ENCODE data around the gene ADCK1.

ADCK1 gene

GRCh38 chr14:77964586-77964985 is 164.7 kb downstream of the ADCK1 start:
- Histone ChIP-seq H3K27ac (ENCODE audit: insufficient read depth in 1 of 2, low read depth in 1 of 2, low read length in 2 of 2, poor library complexity in 1 of 2, severe bottlenecking in 2 of 2) (no peak overlapping the region), H3K9me3 (ENCODE audit: control extremely low read depth in 1 of 5, control insufficient read depth in 4 of 5, insufficient read depth in 2 of 5, low read depth in 1 of 5, low read length in 4 of 5) (no peaks in the 10 kb centered on the region), H3K27me3 (replicated peaks in 2 of 5; ENCODE audit: control insufficient read depth in 4 of 5, insufficient read depth in 5 of 5, low read length in 4 of 5) (peaks cover 0 to 1% (median 0%) of the 10 kb centered on the region in 5 experiments), H3K36me3 (ENCODE audit: control insufficient read depth in 4 of 4, insufficient read depth in 4 of 4, low read length in 3 of 4) (no peaks in the 10 kb centered on the region), H3K4me3 (ENCODE audit: control insufficient read depth in 1 of 7, extremely low read depth in 1 of 7, insufficient read depth in 4 of 7, low read depth in 2 of 7, low read length in 6 of 7) (no peak overlapping the region), H3K4me1 (ENCODE audit: control extremely low read depth in 1 of 4, control insufficient read depth in 4 of 4, insufficient read depth in 4 of 4, low read length in 3 of 4) (peaks cover 0 to 10% (median 8%) of the 10 kb centered on the region in 4 experiments)
- ChIA-PET POLR2A (no interaction called here), CTCF (interaction anchor here (1.0 kb wide), 1 partner anchor 14 kb away, joined by 3 read pairs; no protein-coding TSS in a partner anchor)
- DNase-seq, result peak; percentile 31 to 87 (median 77)
- 100% methylated on average over 2 of the region's 3 CpGs for WGBS (ENCODE audit: insufficient coverage)

GRCh38 chr14:77965050-77965449 is 165.1 kb downstream of the ADCK1 start:
- 100% methylated on average over 3 of the region's 4 CpGs for WGBS (ENCODE audit: insufficient coverage)
- Histone ChIP-seq H3K9me3 (ENCODE audit: control extremely low read depth in 1 of 5, control insufficient read depth in 4 of 5, insufficient read depth in 2 of 5, low read depth in 1 of 5, low read length in 4 of 5) (no peaks in the 10 kb centered on the region), H3K27ac (ENCODE audit: insufficient read depth in 1 of 2, low read depth in 1 of 2, low read length in 2 of 2, poor library complexity in 1 of 2, severe bottlenecking in 2 of 2) (no peak overlapping the region), H3K36me3 (ENCODE audit: control insufficient read depth in 4 of 4, insufficient read depth in 4 of 4, low read length in 3 of 4) (no peaks in the 10 kb centered on the region), H3K4me3 (ENCODE audit: control insufficient read depth in 1 of 7, extremely low read depth in 1 of 7, insufficient read depth in 4 of 7, low read depth in 2 of 7, low read length in 6 of 7) (no peak overlapping the region), H3K4me1 (ENCODE audit: control extremely low read depth in 1 of 4, control insufficient read depth in 4 of 4, insufficient read depth in 4 of 4, low read length in 3 of 4) (peaks cover 0 to 10% (median 8%) of the 10 kb centered on the region in 4 experiments), H3K27me3 (replicated peaks in 2 of 5; ENCODE audit: control insufficient read depth in 4 of 5, insufficient read depth in 5 of 5, low read length in 4 of 5) (peaks cover 0 to 1% (median 0%) of the 10 kb centered on the region in 5 experiments)
- DNase-seq, result no peak
- CTCF ChIA-PET, result interaction anchor here (1.0 kb wide), 1 partner anchor 13 kb away, joined by 3 read pairs; no protein-coding TSS in a partner anchor
- POLR2A ChIA-PET, result no interaction called here

GRCh38 chr14:77965919-77966435 is 166.1 kb downstream of the ADCK1 start:
- WGBS (ENCODE audit: insufficient coverage), result 0% methylated on average over 28 of the region's 35 CpGs
- Histone ChIP-seq H3K9me3 (ENCODE audit: control extremely low read depth in 1 of 5, control insufficient read depth in 4 of 5, insufficient read depth in 2 of 5, low read depth in 1 of 5, low read length in 4 of 5) (no peaks in the 10 kb centered on the region), H3K4me3 (ENCODE audit: control insufficient read depth in 1 of 7, extremely low read depth in 1 of 7, insufficient read depth in 4 of 7, low read depth in 2 of 7, low read length in 6 of 7) (peak overlapping the region; percentile 45 to 84 (median 64)), H3K4me1 (ENCODE audit: control extremely low read depth in 1 of 4, control insufficient read depth in 4 of 4, insufficient read depth in 4 of 4, low read length in 3 of 4) (peaks cover 0 to 10% (median 8%) of the 10 kb centered on the region in 4 experiments), H3K27ac (ENCODE audit: insufficient read depth in 1 of 2, low read depth in 1 of 2, low read length in 2 of 2, poor library complexity in 1 of 2, severe bottlenecking in 2 of 2) (peak overlapping the region; percentile 26 to 64), H3K27me3 (replicated peaks in 2 of 5; ENCODE audit: control insufficient read depth in 4 of 5, insufficient read depth in 5 of 5, low read length in 4 of 5) (peaks cover 0 to 1% (median 0%) of the 10 kb centered on the region in 5 experiments), H3K36me3 (ENCODE audit: control insufficient read depth in 4 of 4, insufficient read depth in 4 of 4, low read length in 3 of 4) (no peaks in the 10 kb centered on the region)
- POLR2A ChIA-PET, result interaction anchor here (0.6 to 0.7 kb wide), 2 partner anchors 14 to 74 kb away, joined by 3 read pairs; no protein-coding TSS in a partner anchor
- peak; percentile 89 to 96 (median 94) for DNase-seq
- CTCF ChIA-PET, result interaction anchor here (1.0 to 5.2 kb wide), 3 partner anchors 8 to 23 kb away, joined by 3 to 28 read pairs (median 5); no protein-coding TSS in a partner anchor

- Histone ChIP-seq H3K27me3 (replicated peaks in 2 of 5; ENCODE audit: control insufficient read depth in 4 of 5, insufficient read depth in 5 of 5, low read length in 4 of 5) (peaks cover 0 to 1% (median 0%) of the 10 kb centered on the region in 5 experiments), H3K9me3 (ENCODE audit: control extremely low read depth in 1 of 5, control insufficient read depth in 4 of 5, insufficient read depth in 2 of 5, low read depth in 1 of 5, low read length in 4 of 5) (no peaks in the 10 kb centered on the region), H3K27ac (ENCODE audit: insufficient read depth in 1 of 2, low read depth in 1 of 2, low read length in 2 of 2, poor library complexity in 1 of 2, severe bottlenecking in 2 of 2) (no peak overlapping the region), H3K36me3 (ENCODE audit: control insufficient read depth in 4 of 4, insufficient read depth in 4 of 4, low read length in 3 of 4) (no peaks in the 10 kb centered on the region), H3K4me3 (ENCODE audit: control insufficient read depth in 1 of 7, extremely low read depth in 1 of 7, insufficient read depth in 4 of 7, low read depth in 2 of 7, low read length in 6 of 7) (no peak overlapping the region), H3K4me1 (ENCODE audit: control extremely low read depth in 1 of 4, control insufficient read depth in 4 of 4, insufficient read depth in 4 of 4, low read length in 3 of 4) (peaks cover 0 to 10% (median 8%) of the 10 kb centered on the region in 4 experiments)
- POLR2A ChIA-PET, result no interaction called here
- WGBS (ENCODE audit: insufficient coverage), result 100% methylated on average over 1 of the region's 1 CpG
- CTCF ChIA-PET, result interaction anchor here (1.0 to 5.2 kb wide), 4 partner anchors 9 to 105 kb away, joined by 3 to 28 read pairs (median 4); no protein-coding TSS in a partner anchor
- no peak for DNase-seq
These were observed 167.2 kb downstream of the ADCK1 start for GRCh38 chr14:77967110-77967509.

- POLR2A ChIA-PET, result no interaction called here
These were observed 170.7 kb downstream of the ADCK1 start for GRCh38 chr14:77970646-77971045.

GRCh38 chr14:77973246-77973645 is 173.3 kb downstream of the ADCK1 start:
- DNase-seq, result no peak
- H3K36me3 ChIP-seq (ENCODE audit: control insufficient read depth in 4 of 4, insufficient read depth in 4 of 4, low read length in 3 of 4), result no peaks in the 10 kb centered on the region
- H3K4me3 ChIP-seq (ENCODE audit: control insufficient read depth in 1 of 7, extremely low read depth in 1 of 7, insufficient read depth in 4 of 7, low read depth in 2 of 7, low read length in 6 of 7), result no peak overlapping the region
- POLR2A ChIA-PET, result no interaction called here
- CTCF ChIA-PET, result interaction anchor here (1.4 kb wide), 1 partner anchor 11 kb away, joined by 3 read pairs; no protein-coding TSS in a partner anchor
- no peak overlapping the region for H3K27ac ChIP-seq (ENCODE audit: insufficient read depth in 1 of 2, low read depth in 1 of 2, low read length in 2 of 2, poor library complexity in 1 of 2, severe bottlenecking in 2 of 2)
- WGBS (ENCODE audit: insufficient coverage), result 95% methylated on average over 3 of the region's 5 CpGs
- no peaks in the 10 kb centered on the region for H3K4me1 ChIP-seq (ENCODE audit: control extremely low read depth in 1 of 4, control insufficient read depth in 4 of 4, insufficient read depth in 4 of 4, low read length in 3 of 4)
- no peaks in the 10 kb centered on the region for H3K9me3 ChIP-seq (ENCODE audit: control extremely low read depth in 1 of 5, control insufficient read depth in 4 of 5, insufficient read depth in 2 of 5, low read depth in 1 of 5, low read length in 4 of 5)
- H3K27me3 ChIP-seq (replicated peaks in 2 of 5; ENCODE audit: control insufficient read depth in 4 of 5, insufficient read depth in 5 of 5, low read length in 4 of 5), result peaks cover 0 to 4% (median 0%) of the 10 kb centered on the region in 5 experiments

More at GRCh38 chr14:77970646-77971045, 170.7 kb downstream of the ADCK1 start:
- WGBS (ENCODE audit: insufficient coverage), result 94% methylated on average over 3 of the region's 3 CpGs
- no peak overlapping the region for H3K27ac ChIP-seq (ENCODE audit: insufficient read depth in 1 of 2, low read depth in 1 of 2, low read length in 2 of 2, poor library complexity in 1 of 2, severe bottlenecking in 2 of 2)
- peaks cover 0 to 7% (median 5%) of the 10 kb centered on the region in 4 experiments for H3K4me1 ChIP-seq (ENCODE audit: control extremely low read depth in 1 of 4, control insufficient read depth in 4 of 4, insufficient read depth in 4 of 4, low read length in 3 of 4)
- H3K4me3 ChIP-seq (ENCODE audit: control insufficient read depth in 1 of 7, extremely low read depth in 1 of 7, insufficient read depth in 4 of 7, low read depth in 2 of 7, low read length in 6 of 7), result no peak overlapping the region
- no peak for DNase-seq
- no peaks in the 10 kb centered on the region for H3K9me3 ChIP-seq (ENCODE audit: control extremely low read depth in 1 of 5, control insufficient read depth in 4 of 5, insufficient read depth in 2 of 5, low read depth in 1 of 5, low read length in 4 of 5)
- peaks cover 0 to 1% (median 0%) of the 10 kb centered on the region in 5 experiments for H3K27me3 ChIP-seq (replicated peaks in 2 of 5; ENCODE audit: control insufficient read depth in 4 of 5, insufficient read depth in 5 of 5, low read length in 4 of 5)
- CTCF ChIA-PET, result interaction anchor here (5.2 kb wide), 1 partner anchor 9 kb away, joined by 28 read pairs; no protein-coding TSS in a partner anchor
- H3K36me3 ChIP-seq (ENCODE audit: control insufficient read depth in 4 of 4, insufficient read depth in 4 of 4, low read length in 3 of 4), result no peaks in the 10 kb centered on the region

- Histone ChIP-seq H3K27ac (ENCODE audit: insufficient read depth in 1 of 2, low read depth in 1 of 2, low read length in 2 of 2, poor library complexity in 1 of 2, severe bottlenecking in 2 of 2) (no peak overlapping the region), H3K4me3 (ENCODE audit: control insufficient read depth in 1 of 7, extremely low read depth in 1 of 7, insufficient read depth in 4 of 7, low read depth in 2 of 7, low read length in 6 of 7) (no peak overlapping the region), H3K9me3 (ENCODE audit: control extremely low read depth in 1 of 5, control insufficient read depth in 4 of 5, insufficient read depth in 2 of 5, low read depth in 1 of 5, low read length in 4 of 5) (no peaks in the 10 kb centered on the region), H3K27me3 (replicated peaks in 2 of 5; ENCODE audit: control insufficient read depth in 4 of 5, insufficient read depth in 5 of 5, low read length in 4 of 5) (peaks cover 0 to 4% (median 0%) of the 10 kb centered on the region in 5 experiments), H3K4me1 (ENCODE audit: control extremely low read depth in 1 of 4, control insufficient read depth in 4 of 4, insufficient read depth in 4 of 4, low read length in 3 of 4) (peaks cover 2 to 19% (median 17%) of the 10 kb centered on the region in 4 experiments), H3K36me3 (ENCODE audit: control insufficient read depth in 4 of 4, insufficient read depth in 4 of 4, low read length in 3 of 4) (no peaks in the 10 kb centered on the region)
- no CpG with 5 or more reads among the region's 2 CpGs for WGBS (ENCODE audit: insufficient coverage)
- DNase-seq, result no peak
- CTCF ChIA-PET, result no interaction called here
- POLR2A ChIA-PET, result no interaction called here
These were observed 176.7 kb downstream of the ADCK1 start for GRCh38 chr14:77976591-77976990.
